DMS114 treated with DMSO at 0.1 percent for 48 hours (cell line): ENCODE results near the gene FAT1.

Experiments used
- DNase-seq: peaks from one replicate; lab custom pipeline; 2025; ENCODE audit not compliant: unreplicated experiment; lab: John Stamatoyannopoulos, UW

The FAT1 gene

DNA sequence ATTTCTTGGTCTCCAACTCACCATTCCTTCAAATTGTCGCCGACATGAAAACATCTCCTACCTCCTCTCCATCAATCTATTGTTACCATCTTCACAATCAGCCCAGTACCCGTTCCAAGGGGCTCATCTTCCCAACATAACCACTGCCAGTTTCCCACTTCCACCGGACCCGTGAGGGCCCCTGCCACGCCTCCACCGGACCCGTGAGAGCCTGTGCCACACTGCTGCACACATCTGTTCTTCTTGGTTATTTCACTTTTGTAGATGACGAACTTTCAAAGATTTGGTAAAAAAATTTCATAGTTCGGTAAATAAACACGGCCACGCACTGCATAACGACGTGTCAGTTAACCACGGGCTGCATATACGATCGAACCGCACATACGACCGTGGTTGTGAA, 65.0 kb downstream of the FAT1 start:
- DNase-seq, result no peak

DNA sequence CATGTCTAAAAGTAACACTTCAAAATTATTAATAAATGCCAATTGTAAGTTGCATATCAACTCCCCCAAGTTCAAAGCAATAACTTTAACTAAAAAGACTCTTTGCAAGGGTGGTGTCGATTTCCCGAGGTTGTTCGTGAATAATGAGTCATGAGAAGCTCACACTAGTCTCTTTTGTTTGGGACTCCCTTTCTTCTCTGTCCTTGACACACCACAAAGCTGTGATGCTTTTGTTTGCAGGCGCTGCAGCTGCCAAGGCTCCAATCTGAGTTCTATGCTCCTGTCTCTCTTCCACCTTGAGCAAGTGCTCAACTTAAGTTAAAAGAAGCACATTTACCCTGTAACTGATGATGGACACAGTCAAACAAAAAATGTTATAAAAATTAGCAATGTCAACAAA, 65.9 kb downstream of the FAT1 start:
- DNase-seq, result no peak

DNA sequence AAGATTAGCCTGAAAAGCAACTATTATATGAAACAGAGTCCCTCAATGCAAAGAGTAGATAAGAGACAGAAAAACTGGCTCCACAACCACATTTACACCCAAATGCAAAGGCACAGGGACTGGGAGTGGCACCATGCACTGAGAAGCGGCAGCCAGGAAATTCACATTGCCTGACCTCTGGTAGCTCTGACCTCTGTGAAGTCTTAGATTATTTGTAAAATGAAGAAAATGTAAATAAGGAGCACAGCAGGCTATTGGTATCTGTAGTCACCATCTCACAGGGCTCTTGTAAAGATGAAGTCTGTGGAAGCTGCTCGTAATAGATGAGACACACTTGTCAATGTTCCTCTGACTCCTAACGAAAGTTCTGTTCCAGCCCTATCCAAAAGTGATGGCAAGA, 69.7 kb downstream of the FAT1 start:
- no peak for DNase-seq

DNA sequence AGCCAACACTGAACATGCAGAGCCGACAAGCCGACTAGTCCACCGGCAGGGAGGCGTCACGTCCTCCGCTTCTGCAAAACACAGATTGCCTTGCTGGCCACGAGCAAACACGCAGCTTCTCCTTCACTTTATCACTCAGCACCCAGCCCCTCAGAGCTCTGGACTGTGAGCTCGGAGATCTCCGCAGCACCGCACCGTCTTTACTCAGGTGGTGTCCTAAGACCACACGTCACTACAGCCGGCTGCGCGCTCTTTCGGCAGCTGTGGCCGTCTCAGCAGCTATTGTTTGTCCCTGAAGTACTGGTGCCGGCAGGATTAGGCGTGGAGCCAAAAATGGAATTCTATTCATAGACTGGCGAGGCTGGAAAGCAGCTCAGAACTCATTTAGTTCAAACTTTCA, 72.0 kb downstream of the FAT1 start:
- peak; percentile 23 for DNase-seq

DNA sequence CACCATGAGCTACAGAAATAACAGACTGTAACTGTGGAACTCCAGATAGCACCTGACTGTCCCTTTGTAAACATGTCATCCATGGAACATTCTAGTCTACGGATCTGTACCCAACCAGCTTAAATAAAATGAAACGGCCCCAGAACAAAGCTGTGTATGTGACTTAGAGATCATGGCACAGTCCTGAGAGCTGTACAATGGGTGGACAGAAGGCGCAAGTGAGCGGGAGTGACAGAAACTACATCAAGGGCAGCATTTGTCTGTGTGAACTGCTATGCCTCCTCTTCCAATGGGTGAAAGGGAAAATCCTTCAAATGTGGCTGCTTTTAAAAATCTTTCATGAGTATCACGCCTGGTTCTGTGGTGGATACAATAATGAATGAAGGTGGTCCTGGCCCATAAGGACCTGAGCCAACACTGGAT, 72.5 kb downstream of the FAT1 start:
- no peak for DNase-seq

DNA sequence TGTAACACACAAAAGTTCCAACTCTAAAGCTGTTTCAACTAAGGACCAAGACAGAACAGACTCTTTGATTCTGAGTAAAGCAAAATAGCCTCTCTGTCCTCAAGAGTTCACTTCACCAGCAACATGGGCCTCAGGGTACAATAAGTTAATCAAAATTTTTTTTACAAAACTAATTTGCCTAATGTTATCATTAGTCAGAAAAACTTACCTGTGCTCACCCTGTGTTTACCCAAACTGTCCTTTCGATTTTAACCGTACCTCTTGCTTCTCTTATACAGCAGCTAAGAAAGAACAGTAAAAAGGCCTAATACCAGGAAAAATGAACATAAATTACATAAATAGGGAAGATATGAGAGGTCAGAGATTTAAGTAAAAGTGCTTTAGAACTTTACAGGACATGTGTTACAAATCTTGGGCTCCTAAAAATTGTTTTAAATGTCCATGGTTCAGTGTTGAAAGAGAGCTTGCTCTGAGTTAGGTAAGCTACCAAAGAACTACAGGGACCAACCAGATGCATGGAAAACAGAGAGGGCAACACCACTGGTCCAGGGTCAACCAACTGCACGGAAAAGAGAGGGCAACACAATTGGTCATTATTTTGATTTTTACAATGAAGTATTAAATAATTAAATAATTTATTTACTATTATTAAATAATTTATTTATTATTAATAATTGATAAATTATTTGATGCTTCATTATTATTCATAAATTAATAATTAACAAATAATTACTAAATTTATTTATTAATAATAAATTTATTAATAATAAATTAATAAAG, 73.1 kb downstream of the FAT1 start:
- no peak for DNase-seq

DNA sequence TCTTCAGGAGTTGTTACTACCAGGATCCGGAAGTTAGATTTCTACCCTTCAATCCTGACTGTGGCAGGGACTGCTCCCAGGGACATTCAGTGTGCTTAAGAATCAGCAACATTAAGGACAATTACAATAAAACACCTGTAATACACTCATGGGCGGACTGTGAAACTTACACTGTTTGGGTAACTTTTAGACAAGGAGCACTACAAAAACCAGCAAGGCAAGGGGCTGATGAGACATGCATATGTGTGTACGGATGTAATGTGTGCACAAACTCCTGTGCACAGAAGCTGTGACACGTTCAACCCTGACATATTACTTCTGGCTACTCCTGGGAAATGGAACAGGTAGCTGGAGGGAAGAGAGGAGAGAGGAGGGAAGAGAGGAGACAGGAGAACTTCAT, 75.8 kb downstream of the FAT1 start:
- no peak for DNase-seq

DNA sequence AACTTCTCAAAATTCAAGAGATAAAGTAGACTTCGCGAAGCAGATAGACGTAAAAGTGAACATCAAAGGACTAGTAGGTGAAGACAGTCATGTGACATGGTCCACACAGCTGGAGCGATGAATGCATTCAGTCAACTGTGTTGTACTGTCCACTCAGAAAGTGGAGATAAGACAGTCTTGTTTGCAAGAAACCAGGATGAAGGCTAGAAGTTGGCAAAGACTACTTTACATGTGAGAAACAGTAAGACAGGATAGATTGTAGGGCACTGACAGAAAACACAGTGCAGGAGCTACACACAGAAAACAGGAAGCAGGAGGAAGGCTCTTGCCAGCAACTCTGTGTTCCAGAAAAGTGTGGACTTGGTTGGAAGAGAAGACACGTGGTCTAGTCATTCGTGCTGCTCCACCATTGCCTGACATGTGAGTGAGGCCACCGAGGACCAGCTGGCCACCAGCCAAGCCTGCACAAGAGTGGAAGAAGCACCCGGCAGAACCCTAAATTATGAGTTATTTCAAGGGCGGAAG, 78.9 kb downstream of the FAT1 start:
- DNase-seq, result no peak

DNA sequence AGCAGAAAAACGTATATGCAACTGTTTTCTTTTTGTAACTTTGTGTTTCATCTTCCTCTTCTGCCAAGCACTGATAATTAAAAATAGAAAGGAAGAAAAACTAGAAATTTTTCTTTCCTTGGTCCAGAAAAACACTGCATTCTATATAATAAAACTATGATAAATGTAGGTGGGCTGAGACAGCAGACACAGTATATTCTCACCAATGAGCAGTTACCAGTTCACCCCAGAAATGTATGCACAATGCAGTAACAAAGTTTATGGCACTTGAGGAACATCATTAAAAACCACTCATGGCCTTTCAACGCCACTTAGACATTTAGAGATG, 79.4 kb downstream of the FAT1 start:
- DNase-seq, result no peak

DNA sequence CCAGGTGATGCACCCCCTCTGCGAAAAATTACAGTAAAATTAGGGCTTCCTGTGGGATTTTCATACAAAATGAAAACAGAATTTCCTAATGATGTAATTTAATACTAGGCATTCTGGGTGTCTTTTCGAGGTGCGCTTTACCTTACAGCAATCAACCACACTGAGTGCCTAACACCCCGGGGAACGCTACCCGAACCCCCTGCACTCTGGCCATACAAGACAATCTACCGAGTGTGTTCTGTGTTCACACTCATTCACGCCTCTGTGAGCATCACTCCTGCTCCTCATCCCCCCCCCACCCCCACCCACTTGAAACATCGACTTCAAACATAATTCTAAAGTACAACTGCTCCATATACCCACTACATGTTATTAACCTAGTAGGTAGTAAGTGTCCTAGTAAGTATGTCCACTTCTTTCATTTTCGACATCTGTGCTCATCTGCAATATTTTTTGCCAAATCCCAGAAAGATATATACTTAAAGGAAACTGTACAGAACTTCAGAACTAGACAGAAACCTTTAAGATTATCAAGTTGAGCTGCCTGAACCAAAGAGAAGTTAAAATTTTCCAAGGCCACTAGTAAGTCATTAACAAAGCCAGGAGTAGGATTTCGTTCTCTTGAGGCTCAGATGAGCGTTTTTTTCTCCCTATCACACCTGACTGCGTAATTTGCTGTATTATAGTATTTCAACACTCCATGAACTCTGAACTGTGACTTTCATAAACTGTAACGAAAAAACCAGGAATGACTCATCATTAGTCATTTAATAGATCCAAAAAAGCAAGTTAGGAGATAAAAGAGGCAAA, 80.0 kb downstream of the FAT1 start:
- no peak for DNase-seq

DNA sequence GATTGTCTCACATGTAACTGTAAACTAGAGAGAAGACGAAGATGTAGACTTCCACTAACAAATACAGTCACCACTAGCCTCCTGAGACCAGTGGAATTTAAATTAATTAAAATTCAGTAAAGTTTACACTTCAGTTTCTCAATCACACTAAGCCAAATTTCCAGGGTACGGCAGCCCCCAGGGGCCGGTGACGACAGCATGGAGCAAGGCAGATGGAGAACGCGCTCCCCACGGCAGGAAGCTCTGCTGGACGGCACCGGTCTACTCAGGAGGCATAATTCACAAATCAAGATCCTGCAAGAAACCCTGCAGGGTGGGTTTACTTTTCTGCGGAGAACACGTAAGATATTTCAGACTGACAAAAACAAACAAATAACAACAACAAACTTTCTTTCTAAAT, 80.7 kb downstream of the FAT1 start:
- DNase-seq, result no peak

DNA sequence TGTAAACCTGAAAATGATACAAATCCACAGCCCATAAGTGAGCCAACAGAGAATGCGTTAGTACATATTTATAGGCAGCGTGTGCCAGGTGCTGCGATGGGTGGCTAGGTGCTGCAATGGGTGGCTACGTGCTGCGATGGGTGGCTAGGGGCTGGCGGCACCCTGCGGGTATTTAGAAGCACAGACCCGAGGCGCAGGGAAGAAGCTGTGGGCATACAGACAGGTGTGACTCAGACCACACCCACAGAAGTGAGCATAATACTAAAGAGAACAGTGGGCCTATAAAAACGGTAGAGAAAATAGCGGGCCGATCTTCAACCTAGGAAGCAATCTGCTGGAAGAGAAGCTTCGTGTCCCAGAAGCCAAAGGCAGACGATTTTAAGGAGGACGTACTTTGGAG, 81.1 kb downstream of the FAT1 start:
- DNase-seq, result no peak

DNA sequence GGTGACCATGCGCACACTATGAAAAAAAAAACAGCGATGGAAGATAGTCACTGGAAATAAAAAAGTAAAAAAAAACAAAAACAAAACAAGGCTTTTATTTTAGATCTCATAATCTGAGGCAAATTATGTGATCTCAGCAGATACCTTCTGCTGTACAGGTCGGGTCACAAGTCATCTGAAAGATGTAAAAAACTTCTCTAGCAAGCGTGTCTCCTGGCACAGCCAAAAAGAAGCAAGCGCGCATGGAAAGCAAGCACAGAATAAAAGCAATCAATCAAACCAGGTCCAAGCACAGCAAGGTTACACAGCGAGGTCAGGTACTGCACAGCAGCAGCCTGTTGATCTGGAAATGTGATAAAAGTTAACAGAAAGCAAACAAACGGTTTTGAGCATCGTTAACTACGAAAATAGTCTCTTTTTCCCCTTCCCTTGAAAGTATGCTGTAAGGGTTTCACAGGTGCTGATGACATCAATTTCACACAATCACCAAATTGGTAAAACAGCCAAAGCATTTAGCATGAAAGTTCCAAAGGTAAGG, 89.0 kb downstream of the FAT1 start:
- DNase-seq, result no peak

DNA sequence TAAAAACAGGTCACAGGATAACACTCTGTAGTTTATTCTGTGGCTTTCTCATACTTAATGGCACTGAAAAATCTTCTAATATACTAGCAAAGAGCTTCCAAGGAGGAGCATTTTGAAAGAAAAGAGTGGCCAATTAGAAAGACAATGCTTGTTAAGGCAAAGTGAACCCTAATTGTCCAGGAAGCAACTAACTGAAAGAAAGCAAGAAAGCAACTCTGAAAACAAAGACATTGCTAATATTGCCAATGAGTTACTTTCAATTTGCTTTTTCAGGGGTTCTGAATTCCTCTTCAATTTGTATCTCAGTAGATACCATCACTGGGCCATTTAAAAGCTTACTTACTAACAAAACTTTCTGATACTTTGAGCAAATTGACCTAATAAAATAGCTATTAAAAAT, 89.8 kb downstream of the FAT1 start:
- no peak for DNase-seq

DNA sequence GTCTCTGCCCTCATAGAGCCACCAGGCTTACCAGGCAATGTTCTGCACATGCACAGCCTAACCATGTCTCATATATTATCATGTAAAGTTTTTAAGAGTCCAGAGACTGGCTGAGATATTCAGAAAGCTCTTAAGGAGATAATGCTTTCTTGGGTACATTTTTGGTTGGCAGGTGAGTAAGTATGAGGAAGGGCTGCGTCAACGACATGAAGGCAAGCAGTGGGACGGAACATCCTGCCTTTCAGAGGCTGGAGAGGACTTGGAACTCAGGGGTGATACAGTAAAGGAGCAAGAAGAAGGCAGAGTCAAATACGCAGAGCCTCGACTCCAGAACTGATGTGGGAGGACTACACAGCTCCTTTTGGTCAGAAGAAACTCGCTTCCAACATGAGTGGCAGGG, 93.5 kb downstream of the FAT1 start:
- DNase-seq, result no peak

DNA sequence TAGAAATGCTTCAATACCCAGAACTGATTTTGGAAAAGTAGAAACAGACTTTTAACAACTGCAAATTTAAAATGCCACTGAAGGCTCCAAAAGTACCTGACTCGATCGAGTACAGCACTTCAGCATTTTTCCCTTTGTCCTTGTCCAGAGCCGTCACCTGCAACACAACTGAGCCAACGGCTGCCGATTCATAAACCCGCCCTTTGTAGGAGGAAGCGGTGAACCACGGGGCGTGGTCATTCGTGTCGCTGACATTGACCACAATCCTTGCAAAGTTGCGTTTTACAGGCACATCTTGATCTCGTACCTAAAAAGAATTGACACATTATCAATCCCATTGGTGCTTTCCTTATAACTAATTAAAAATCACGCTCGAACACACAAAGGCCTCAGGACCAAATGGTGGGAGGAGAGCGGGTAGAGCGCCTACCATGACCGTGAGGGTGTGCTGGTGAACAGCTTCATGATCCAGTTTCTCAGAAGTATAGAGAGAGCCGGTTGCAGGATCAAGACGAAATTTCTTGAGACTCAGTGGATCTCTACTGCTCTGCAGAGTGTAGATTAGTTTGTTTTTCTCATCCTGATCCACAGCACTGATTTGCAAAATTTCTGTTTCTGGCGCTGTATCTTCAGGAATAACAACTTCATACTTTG, 95.5 kb downstream of the FAT1 start:
- DNase-seq, result no peak

DNA sequence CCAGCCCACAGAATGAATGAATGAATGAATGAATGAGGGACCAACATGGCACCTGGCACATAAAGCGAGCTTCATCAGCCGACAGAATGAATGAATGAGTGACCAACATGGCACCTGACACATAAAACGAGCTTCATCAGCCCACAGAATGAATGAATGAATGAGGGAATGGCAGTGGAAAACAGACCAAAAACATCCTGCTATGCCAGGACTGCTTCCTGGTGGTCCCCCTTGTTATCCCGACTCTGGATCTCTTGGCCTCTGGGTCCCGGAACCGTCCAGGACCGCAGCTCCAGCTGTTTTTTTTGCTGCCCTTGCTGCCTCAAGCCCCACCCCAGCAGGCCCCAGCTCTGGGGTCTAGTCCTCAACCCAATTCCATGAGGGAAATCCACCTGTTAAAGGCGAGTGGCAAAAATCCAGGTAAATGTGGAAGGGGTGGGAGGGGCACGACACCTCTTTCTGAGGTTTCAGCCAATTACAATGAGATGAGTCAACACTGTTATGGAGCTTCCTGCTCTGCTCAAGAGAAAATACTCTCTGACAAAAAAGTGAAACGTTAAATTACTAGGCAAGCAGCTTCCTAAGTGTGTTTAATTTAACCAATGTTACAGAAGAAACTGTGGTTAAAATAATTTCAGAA, 96.3 kb downstream of the FAT1 start:
- DNase-seq, result no peak

DNA sequence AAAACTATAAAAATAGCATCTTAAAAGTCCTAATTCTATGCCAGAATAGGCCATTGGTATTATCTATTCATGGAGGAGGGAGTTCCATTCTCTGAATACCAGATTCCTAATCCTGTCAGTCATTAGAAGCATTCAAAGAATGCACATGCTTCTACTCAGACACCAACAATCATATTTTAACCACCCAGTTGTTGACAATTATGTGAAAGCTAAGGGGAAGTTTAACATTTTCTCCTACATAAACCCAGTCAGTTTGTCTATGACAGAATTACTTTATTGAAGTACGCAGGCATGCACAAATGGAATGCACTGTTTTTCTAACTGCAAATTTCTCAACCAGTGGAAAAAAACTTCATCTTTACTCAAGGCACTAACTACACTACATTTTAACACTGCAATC, 98.7 kb downstream of the FAT1 start:
- DNase-seq, result no peak

DNA sequence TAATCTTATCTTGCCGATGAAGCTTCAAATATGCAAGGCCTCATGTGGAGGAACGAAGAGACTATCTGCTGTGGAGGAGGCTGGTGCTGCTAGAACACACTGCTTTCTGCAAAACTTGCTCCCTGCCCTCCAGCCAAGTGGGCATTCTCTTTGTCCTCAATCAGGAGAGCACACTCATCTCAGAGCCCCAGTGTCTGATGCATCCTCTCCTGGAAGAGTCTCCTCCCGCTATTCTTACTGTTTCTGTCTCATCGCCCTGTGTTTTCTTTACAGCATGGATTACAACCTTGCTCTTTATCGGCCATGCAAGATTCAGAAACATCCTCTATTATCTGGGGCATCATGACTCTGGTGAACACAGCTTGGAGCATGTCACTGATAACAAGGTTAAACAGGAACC, 100.1 kb downstream of the FAT1 start:
- no peak for DNase-seq

DNA sequence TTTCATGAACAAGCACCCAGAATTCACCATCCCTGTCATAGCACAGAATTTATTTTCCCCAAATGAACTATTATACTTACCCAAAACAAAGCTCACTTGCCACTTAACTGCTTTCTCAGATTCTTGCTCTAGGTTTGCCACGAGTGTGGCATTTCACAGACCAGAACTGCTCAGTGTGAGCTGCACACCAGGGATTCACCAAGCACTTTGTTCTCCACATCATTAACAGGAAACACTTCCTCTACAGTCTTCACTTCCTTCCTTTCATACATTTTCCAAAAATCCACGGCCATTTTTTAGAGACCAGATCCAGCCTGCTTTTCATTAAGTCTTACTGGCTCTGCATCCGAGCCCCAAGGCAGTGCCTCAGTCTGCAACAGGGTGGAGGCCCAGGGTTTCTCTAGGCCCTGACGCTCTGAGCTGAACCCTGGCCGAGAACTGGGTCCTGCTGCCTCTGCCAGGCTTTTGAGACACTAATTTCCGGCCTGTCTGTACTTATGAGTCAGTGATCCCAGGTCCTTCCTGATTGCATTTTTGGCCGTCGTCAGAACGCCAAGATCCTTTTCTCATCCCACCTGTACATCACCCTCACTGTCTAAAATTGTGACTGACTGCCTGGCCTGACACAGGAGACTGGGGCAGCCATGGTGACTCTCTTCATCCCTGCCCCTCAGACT, 100.7 kb downstream of the FAT1 start:
- no peak for DNase-seq
